Mucosa of descending colon (tissue), 3 donors: ENCODE measurements around the gene HYAL2. TPM values are rescaled to one million over a fixed set of nuclear protein-coding genes. Genes with fewer than 3 reads are reported as not detected.

Source experiments
- ATAC-seq: fragments of 200-7000 bp; cut with Tn5 transposase; one replicate; pipeline ENCODE4 v1.9.1; 2020; ENCODE audit warnings: mild to moderate bottlenecking, moderate library complexity
- DNase-seq, 3 donors: peaks; one replicate each; pipeline ENCODE4 v3.0.0-alpha.2; 2020
- H3K36me3 ChIP-seq: fragments of 200-600 bp; one replicate; pipeline ENCODE4 v1.8.0; 2021; ENCODE audit warnings: low read depth, mild to moderate bottlenecking
- H3K4me1 ChIP-seq: fragments of 200-600 bp; one replicate; pipeline ENCODE4 v1.8.0; 2021; ENCODE audit warnings: low read depth, mild to moderate bottlenecking
- H3K4me3 ChIP-seq: fragments of 200-600 bp; one replicate; pipeline ENCODE4 v1.8.0; 2021; ENCODE audit warnings: mild to moderate bottlenecking
- H3K9me3 ChIP-seq: fragments of 200-600 bp; one replicate; pipeline ENCODE4 v1.8.0; 2021; ENCODE audit warnings: mild to moderate bottlenecking
- CTCF ChIP-seq: fragments of 200-600 bp; IDR thresholded peaks from one replicate; pipeline ENCODE4 v1.8.0; 2022; ENCODE audit warnings: antibody characterized with exemption, mild to moderate bottlenecking
- intact Hi-C, 2 donors: fragments of 100-400 bp; cut with DNase I in 1 of 2; cut with micrococcal nuclease in 1 of 2; formaldehyde crosslinking; loops; one replicate each; pipeline versions ENCODE4 v1.11.0 to v1.11.1; 2022; cut with DNase I, micrococcal nuclease
- total RNA-seq, 3 donors: library from RNA; stranded (reverse); fragmentation: NEBNext Ultra II Directional in 2 of 3; extraction: Animal tissue kit (Norgen Biotek cat#: 25700) in 2 of 3; gene quantifications; one replicate each; pipeline versions ENCODE4 v1.2.1 to v1.2.4, GENCODE V29; 2021 to 2023
- donor health status: DM: no; HTN: no; CAD: no; lungs with moderate emphysema.
- donor health status: DM: no; HTN: no; CAD: no.
- donor health status: DM: no; HTN: yes; CAD: no.

HYAL2 gene
- total RNA-seq, 3 donors from 2014 or later: 18.6 to 32.5 (median 29.1) TPM

DNA sequence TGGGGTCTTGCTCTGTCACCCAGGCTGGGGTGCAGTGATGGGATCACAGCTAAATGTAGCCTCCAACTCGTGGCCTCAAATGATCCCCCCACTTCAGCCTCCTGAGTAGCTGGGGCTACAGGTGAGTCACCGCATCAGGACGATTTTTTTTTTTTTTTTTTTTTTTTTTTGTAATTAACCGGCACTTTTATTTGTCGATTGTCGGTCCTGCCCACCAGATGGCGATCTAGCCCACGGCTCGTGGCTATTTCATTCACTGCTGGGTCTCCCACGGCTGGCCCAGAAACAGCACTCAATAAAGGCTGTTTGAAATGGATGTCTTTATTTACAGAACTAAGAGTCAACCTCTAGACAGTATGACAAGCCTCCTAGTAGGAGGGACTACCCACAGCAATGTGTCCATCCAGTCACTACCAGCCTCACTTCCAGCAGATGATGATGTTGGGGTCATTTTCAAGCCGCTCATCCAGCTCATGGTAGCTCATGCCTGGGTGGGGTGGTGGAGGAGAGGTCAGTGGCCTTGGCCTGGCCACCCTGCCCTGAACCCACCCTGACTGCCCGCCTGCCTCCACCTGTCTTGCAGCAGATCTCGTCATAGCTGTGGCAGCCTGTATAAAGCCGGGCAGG is 24.8 kb upstream of the HYAL2 start:
- no peaks in the 10 kb centered on the region for H3K9me3 ChIP-seq
- peaks cover 30% of the 10 kb centered on the region for H3K4me1 ChIP-seq
- no peaks in the 10 kb centered on the region for H3K36me3 ChIP-seq
- ATAC-seq (peak; percentile 15), DNase-seq (peak in 2 of 3 donors; percentile 73 to 77)
- no peak overlapping the region for H3K4me3 ChIP-seq
- no peak for TF ChIP-seq CTCF
- intact Hi-C loops: loop anchor here in 1 of 2 donors (5.0 kb wide), 1 partner anchor 195 kb away; no protein-coding TSS in a partner anchor

DNA sequence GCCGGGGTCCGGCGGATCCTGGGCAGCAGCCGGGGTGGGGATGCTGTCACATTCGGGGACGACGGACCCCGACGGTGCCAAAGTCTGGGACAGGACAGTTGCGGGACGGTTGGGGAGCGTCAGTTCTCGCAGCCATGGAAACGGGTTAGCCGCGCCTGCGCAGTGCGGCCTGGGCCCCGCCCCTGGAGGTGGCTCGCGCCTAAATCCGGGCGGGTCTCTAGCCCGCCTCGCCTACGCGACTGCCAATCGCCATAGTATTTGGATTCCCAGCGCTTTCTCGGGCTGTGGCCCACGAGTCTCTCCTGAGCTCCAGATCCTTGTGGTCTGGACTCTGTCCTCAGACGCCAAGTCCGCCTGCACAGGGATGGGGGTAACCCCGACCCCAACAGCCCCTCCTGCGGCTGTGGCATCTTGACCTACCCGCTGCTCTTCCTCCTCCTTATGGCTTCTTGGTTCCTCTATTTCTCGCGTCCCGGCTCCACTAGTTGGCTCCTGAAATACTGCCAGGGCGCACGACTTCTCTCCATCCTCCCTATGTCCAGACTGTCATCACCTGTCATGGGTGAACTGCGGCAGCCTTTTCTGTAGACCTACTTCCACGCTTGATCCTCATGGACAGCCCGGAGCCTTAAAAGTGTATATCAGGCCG is 23.2 kb upstream of the HYAL2 start, which contains the start of gene ZMYND10:
ZMYND10 (minus strand) TSS at position 147 of the 649 bp plus-strand sequence. CDS start 153 bp downstream, outside the sequence.
- ATAC-seq: peak; percentile 53
- DNase-seq: peak; percentile 78 to 87 (median 84)
- TF ChIP-seq CTCF: no peak
- Histone ChIP-seq H3K36me3 (no peaks in the 10 kb centered on the region), H3K9me3 (no peaks in the 10 kb centered on the region), H3K4me3 (no peak within 1 kb of the TSS), H3K4me1 (peaks cover 27% of the 10 kb centered on the region)
- intact Hi-C loops: loop anchor here in 1 of 2 donors (5.0 kb wide), 1 partner anchor 197 kb away; no protein-coding TSS in a partner anchor

DNA sequence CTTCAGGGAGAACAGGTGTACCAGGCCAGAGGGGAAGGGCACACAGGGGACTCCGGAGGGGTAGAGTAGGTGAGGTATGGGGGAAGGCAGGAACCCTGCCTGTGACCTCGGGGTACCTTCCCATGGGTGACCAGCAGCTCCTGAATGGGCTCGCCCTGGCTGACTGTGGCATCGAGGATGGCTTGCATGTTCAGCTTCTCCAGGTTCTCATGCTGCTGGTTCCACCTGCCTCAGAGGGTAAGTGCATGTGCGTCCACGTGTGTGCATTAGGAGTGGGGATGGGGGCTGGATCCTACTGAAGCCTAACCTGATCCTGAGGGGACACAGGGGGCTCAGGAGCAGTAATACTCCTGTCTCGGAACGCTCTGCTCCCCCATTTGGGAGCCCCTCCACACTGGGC is 22.5 kb upstream of the HYAL2 start:
- ATAC-seq: no peak
- TF ChIP-seq CTCF: no peak
- no peak for DNase-seq
- Histone ChIP-seq H3K4me1 (peaks cover 31% of the 10 kb centered on the region), H3K9me3 (no peaks in the 10 kb centered on the region), H3K4me3 (no peak overlapping the region), H3K36me3 (no peaks in the 10 kb centered on the region)
- intact Hi-C loops: loop anchor here in 1 of 2 donors (5.0 kb wide), 1 partner anchor 197 kb away; no protein-coding TSS in a partner anchor

GRCh38 chr3:50342813-50343633 is 20.5 kb upstream of the HYAL2 start:
- no peak for TF ChIP-seq CTCF
- no peaks in the 10 kb centered on the region for H3K36me3 ChIP-seq
- peaks cover 34% of the 10 kb centered on the region for H3K4me1 ChIP-seq
- no peaks in the 10 kb centered on the region for H3K9me3 ChIP-seq
- DNase-seq (no peak), ATAC-seq (no peak)
- intact Hi-C loops: no loop called here
- H3K4me3 ChIP-seq: no peak overlapping the region

DNA sequence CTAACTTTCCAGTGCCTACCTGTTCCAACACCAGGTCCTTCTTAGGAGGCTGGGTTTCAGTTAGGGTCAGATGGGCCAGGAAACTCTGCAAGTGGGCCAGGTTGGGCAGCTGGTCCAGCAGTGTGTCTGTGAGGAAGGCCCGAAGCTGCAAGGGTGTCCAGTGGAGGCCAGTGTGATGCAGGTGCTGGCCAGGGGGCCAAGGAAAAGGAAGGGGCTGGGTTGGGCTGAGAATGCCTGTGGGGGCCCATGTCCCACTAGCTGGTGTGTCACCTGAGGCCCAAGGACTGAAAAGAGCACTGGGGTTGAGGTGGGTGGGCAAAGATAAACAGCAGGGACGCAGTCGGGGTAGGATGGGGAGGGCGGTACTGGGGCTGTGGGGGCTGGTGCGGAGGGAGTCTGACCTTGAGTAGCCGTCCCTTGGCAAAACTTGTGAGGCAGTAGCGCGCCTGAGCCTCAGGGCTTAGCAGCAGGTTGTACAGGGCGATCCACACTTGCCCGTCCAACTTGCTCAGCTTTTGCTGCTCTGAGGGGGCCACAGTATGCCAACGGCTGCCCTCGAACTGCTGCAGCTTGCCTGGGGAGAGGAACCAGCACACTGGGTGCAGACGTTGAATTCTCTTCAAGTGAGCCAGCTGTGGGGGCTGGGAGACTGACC is 19.6 kb upstream of the HYAL2 start:
- Histone ChIP-seq H3K4me1 (peaks cover 38% of the 10 kb centered on the region), H3K36me3 (no peaks in the 10 kb centered on the region), H3K4me3 (no peak overlapping the region), H3K9me3 (no peaks in the 10 kb centered on the region)
- DNase-seq: no peak
- intact Hi-C loops: no loop called here
- no peak for ATAC-seq
- TF ChIP-seq CTCF: no peak
